NCI-H446 treated with DMSO at 0.1 percent for 48 hours (cell line): ENCODE results near the gene ADTRP.

Experiments used
- DNase-seq: peaks from one replicate; lab custom pipeline; 2025; lab: John Stamatoyannopoulos, UW

Gene ADTRP

DNA sequence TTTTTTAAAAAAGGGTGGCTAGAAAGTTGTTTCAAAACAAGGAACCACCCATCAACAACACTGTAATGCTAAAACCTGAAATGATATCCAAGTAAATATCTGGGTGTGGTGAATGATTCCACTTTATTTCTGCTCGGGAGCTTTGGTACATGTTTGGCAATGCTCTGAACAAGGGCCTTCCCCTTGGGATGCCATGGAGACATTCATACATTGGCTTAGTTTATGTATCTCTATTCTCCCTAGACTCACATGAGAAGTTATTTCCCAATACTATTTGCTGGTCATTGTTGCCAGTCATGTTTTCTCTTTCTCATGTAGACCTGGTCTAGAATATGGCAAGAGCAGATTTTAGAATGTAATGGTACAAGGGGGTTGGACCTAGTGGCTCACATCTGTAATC lies 22.9 kb downstream of the ADTRP start:
- no peak for DNase-seq

DNA sequence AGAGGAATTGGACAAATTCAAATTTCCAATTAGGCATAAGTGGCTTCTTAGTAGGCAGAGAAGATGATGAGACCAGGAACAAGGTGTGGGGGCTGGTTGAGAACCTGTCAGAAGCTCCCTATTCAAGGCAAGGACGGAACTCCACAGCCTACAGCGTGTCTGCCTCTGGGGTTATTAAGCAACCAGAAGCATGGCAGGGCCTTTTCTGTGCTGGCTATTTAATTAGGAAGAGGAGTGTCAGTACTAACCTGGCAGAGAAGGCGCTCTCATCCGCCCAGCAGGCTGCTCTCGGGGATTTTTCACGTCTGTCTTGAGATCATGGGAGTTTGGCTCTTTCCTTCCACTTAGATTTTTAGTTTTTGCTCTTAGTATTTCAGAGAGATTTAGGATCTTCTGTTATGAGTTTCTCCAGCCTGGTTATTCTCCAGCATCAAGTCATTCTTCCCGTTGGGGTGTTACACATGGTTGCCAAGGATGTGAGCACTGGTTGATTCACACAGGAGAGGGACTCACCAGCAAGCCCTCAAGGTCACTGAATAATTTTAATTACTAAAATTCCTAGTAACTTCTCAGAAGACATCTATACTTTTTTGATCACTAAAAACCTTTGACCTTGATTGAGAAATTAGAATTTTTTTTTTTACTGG lies 23.9 kb downstream of the ADTRP start:
- DNase-seq = no peak

- no peak for DNase-seq
Observed at GRCh38 chr6:11753798-11754197, 24.8 kb downstream of the ADTRP start.

DNA sequence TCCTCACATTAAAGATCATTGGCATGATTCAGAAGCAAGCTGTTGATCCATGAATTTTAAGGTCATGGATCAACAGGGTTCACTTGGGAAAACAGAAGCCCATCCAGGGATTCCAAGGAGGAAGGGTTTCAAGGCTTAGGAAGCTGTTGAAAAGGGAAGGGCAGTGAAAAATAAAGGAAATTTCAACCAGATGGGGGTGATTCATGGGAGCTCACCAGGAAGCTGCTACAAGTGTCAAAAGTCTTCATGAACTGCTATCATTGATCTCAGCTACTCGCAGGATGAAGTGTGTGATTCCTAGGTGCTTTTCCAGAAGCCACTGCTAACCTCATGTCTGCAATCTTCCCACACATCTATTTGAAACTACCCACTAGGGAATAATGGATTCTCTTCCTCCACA lies 26.2 kb downstream of the ADTRP start:
- DNase-seq = no peak

GRCh38 chr6:11750682-11751081 lies 27.9 kb downstream of the ADTRP start:
- DNase-seq = no peak

DNA sequence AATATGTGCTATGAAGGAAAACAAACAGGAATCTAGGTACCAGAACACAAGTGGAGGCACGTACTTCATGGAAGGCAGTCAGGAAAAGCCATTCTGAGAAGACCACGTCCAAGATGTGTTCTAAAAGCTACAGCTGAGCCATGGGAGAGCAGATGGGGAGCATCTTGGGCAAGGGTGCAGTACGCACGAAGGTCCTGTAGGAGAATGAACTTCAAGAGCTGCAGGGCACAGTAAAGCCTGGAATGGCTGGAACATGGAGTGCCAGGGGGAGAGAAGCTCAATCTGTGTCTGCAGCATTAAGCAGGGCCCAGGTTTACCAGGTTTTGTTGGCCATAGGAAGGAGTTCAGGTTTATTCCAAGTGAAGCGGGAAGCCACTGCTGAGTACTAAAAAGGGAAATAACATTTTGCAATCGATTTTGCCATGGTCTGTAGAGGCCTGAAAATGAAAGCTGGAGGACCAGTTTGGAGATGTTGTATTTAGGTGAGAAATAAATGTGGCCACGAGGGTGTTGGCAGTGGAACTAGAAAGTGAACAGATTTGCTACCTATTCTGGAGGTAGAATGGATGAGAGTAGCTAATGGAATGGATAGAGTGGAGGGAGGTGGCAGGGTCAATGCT lies 29.9 kb downstream of the ADTRP start:
- DNase-seq = no peak

GRCh38 chr6:11747021-11747420 lies 31.6 kb downstream of the ADTRP start:
- no peak for DNase-seq

GRCh38 chr6:11744753-11745152 lies 33.9 kb downstream of the ADTRP start:
- peak; percentile 41 for DNase-seq

- no peak for DNase-seq
Observed at GRCh38 chr6:11744101-11744500, 34.5 kb downstream of the ADTRP start.

- DNase-seq = no peak
Observed at GRCh38 chr6:11740875-11741274, 37.7 kb downstream of the ADTRP start.

DNA sequence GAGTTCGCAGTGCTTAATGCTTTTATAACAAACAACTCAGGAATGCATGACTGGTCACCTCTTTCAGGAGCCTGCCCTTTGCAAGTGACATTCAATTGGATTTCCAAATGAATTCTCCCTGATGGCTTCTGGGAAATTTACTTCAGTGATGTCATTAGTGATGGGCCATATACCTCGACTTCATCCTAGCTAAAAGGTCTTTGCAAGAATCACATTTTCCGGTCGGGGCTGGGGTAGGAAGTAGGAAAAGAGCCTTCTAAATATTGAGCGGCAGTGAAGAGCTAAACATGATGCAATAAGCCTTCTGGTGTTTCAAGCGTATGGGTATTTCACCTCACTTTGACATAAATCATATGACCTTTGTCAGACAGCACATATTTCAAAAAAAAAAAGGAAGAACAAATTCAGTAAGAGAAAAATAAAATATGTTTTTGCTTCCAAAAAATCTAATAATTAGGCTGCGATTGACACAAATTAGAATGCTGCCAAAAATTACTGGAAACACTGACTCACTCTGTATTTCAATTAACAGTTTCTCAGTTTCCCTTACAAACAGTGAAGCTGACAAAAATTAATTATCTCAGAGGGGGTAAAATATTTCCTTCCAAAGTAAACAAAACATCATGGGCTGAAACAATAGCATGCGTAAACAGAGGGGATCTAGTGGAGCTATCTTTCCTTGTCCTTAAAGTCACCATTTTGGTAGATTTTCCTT lies 39.8 kb downstream of the ADTRP start:
- DNase-seq = peak; percentile 10

- no peak for DNase-seq
Observed at GRCh38 chr6:11738234-11738633, 40.4 kb downstream of the ADTRP start.

DNA sequence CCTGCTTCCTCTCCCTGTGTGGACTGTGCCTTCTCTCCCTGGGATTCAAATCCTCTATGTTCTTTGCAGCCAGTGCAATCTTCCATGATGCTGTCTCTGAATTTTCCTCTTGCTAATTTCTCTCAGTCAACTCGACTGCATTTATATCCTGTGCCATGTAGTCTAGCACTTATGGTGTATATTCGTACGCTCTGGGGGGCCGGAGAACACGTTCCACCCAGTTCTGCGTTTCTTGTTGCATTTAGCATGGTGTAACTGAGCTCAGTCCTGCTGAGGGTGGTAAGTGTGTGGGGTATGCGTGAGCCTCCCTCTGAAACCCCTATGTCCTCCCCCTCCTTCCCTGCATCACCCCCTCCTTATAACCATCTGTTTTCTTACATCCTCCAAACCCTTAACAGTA lies 42.0 kb downstream of the ADTRP start:
- no peak for DNase-seq

- DNase-seq = no peak
Observed at GRCh38 chr6:11734861-11735613, 43.6 kb downstream of the ADTRP start.

DNA sequence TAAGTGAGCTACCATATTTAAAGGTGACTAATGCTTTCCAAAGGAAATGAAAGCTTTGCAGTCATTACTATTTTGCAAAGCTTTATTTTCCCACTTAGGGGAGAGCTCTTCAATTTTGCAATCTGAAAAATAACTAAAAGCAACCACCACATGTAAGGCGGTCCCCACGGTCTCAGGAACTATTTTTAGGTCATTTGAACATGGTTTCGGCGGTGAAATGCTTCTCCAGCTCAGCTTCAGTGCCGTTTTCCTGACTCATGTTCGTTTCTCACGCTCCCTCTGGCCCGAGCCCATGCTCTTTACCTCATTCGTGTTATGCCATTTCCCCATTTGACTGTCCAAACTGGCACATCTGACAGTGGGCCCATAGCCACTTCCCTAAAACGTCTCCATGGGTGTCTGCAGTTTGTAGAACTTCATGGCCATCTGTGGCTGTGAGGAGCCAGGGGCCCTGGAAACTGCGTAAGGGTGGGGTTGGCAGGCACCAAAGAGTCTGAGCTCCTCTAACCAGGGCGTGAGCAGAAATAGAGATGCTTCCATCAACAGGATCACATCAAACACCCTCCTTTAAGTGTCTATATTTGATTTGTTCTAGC lies 46.5 kb downstream of the ADTRP start:
- DNase-seq = peak; percentile 2

DNA sequence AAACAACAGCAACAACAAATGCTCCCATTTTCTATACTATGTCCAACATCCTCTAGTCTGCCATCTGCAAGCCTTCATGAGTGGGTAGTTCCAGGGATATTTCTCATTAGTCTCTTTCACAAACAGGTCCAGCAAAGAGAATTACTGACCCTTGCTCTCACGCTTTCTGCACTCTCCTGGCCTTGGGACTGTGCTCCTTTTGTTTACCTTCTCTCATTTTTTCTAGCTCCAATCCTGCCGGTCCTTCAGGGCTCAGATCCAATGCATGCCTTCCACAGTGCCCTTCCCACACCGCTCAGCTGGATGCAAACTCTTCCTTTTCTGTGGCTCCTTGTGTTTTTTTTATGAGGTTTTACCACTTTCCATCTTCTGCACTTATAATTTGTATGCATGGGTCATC lies 47.2 kb downstream of the ADTRP start:
- DNase-seq = no peak

DNA sequence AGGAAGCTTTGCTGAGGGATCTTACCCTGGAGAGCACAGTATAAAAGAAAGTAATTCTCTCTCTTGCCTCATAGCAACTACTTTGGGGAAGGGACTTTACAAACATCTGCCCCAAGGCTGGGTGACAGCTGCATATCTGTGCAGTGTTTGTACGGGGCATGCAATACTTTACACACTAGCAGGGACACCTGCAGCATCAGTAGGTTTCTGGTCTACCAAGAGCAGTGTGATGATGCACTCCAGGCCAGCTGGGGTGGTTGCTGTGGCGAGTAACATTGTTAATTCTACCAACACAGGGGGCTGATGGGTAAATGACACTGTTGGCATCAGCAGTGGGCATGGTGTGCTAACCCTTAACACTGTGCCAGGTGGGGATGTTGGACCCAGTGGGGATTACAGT lies 48.0 kb downstream of the ADTRP start:
- no peak for DNase-seq

- no peak for DNase-seq
Observed at GRCh38 chr6:11729076-11729475, 49.5 kb downstream of the ADTRP start.

- DNase-seq = no peak
Observed at GRCh38 chr6:11727998-11728961, 50.3 kb downstream of the ADTRP start.

DNA sequence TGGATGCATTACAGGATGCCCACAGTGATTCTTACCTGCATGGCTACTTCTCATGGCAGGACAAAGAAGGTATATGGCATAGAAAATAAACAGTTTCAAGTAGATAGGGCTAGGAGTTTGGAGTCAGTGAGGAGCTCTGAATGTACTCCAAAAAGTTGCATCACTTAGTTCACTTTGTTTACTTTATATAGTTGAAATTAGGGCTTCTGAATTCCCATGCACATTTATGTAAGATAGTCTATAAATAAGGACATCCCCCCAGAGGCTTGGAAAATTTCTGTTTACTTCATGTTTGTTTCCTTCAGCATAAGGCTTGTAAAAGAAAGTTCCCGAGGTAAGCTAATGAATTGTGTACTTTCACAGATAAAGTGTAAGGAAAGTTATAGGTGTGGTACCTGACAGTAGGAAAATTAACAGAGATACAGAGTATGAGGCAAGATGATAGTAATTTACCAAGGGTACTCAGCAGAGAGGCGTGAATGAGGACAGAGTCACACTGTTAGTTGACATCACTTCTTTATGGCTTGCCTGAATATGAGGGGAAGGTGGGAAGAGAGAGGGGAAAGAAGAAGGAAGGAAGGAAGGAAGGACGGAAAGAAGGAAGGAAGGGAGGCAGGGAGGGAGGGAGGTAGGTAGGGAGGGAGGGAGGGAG lies 51.1 kb downstream of the ADTRP start:
- no peak for DNase-seq

GRCh38 chr6:11724286-11724685 lies 54.3 kb downstream of the ADTRP start:
- DNase-seq = no peak
